GM18519 (cell line): ENCODE measurements around the gene TSPYL1.
"Not testable (repeated sequence)": the region's sequence is repeated elsewhere in the genome, so short reads cannot be mapped to it uniquely, and the experiment has no call there.

Source experiments
- ATAC-seq: cut with Tn5 transposase; IDR thresholded peaks from one replicate; pipeline ENCODE4 v1.9.1; 2021; ENCODE audit warnings: mild to moderate bottlenecking, moderate library complexity; ENCODE audit not compliant: unreplicated experiment, low FRiP score

Gene TSPYL1

GRCh38 chr6:116279232-116280160 lies at the start of gene TSPYL1:
TSS of gene TSPYL1 (minus strand) at chr6:116279930. CDS start at chr6:116279830, 100 bp downstream.
- peak; percentile 86 for ATAC-seq

DNA sequence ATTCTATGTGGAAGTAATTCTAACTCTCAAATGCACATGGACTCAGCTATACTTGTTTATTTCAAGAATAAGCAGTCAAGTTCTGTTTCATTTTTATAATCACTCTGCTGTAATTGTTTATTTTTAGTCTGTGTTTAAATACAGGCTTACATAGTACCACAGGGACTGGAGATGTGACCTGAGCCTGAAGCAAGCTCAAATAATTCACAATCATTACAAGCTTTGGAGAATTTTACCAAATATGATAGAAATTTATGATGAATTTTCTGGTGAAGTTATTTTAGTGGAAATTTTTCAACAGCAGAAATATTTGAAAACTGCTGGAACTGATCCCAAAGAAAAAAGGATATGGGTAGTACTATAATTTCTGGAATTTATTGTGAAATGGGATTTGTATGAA lies 49.4 kb upstream of the TSPYL1 start:
- ATAC-seq: no peak

DNA sequence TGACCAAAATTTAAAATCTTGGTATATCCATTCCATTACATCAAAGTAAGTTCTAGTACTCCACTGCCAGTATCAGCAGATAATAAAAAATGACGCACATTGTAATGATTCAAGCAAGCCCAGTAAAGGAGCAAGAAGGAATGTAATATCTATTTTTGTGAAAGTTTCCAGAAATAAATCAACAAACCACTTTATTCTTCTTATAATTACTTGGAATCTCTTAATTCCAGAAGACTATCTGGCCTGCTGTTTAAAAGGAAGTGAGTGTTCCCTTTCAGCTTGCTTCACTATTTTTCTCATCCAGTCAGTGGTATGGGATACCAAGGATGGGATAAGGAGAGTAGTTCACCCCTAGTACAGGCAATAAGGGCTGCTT lies 48.8 kb upstream of the TSPYL1 start:
- no peak for ATAC-seq

DNA sequence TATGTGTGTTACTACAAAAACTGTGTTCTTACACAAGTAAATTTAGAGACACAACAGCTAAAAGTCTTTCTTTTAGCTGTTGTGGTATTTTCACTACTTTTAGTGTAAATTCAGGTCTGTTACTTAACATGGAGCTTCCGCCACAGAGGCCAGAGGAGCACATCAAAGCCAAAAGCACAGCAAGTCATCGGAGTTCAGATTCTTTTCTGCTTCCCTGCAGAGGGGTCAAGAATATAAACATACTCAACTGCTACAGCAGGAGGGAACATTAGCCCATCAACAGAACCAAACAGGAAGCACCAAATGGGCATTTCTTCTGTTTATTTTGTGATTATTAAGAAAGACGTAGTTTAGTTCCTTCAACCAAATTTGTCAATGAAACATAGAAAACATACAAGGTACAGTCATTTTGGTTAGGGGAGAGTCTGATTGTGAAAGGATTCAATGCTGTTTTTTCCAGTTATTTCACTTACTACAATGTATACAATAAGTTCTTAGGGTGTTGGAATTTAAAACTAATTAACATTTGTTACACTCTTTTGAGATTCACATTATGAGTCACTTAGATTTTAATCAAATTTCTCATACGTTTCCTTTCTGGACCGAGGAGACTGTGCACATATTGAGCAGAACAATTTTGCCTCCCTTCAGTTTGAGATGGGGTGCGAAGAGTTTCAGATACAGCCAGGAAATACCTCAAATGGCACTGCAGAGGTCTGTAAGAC lies 48.2 kb upstream of the TSPYL1 start:
- ATAC-seq: no peak

GRCh38 chr6:116326996-116327395 lies 47.3 kb upstream of the TSPYL1 start:
- no peak for ATAC-seq

GRCh38 chr6:116326181-116326671 lies 46.5 kb upstream of the TSPYL1 start:
- no peak for ATAC-seq

DNA sequence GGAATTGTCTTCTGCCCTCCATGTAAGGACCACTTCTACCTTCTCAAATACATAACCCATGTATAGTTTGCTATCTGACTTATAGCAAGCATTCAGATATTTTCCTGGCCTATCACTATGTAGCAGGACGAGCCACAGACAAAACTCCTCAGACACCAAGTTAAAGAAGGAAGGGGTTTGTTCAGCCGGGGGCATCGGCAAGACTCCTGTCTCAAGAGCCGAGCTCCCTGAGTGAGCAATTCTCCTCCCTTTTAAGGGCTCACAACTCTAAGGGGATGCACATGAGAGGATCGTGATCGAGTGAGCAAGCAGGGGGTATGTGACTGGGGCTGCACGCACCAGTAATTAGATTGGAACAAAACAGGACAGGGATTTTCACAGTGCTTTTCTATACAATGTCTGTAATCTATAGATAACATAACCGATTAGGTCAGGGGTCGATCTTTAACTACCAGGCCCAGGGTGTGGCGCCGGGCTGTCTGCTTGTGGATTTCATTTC lies 46.0 kb upstream of the TSPYL1 start:
- ATAC-seq: not testable (repeated sequence)

DNA sequence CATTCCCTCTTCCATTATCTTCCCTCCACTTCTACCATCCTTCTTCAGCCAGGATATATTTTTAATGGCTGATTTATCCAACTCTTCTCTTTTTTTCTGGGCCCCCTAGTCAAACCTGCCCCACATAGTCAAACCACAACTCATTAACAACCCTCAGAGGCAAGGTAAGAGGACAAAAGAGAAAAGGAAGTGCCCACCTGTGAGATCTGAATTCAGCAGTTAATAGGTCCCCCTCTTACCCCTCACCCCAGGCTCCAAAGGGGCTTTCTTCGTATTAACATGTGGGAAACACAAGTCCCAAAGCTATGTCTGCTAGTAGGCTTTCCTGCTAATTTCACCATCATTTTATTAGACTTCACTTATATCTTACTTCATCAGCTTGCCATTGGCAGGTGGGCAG lies 44.1 kb upstream of the TSPYL1 start:
- ATAC-seq: no peak

DNA sequence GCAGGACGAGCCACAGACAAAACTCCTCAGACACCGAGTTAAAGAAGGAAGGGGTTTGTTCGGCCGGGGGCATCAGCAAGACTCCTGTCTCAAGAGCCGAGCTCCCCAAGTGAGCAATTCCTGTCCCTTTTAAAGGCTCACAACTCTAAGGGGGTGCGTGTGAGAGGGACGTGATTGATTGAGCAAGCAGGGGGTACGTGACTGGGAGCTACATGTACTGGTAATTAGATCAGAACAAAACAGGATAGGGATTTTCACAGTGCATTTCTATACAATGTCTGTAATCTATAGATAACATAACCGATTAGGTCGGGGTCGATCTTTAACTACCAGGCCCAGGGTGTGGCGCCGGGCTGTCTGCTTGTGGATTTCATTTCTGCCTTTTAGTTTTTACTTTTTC lies 42.2 kb upstream of the TSPYL1 start:
- not testable (repeated sequence) for ATAC-seq

GRCh38 chr6:116316772-116317467 lies 37.2 kb upstream of the TSPYL1 start:
- ATAC-seq: no peak

GRCh38 chr6:116314878-116315277 lies 35.1 kb upstream of the TSPYL1 start:
- ATAC-seq: no peak

DNA sequence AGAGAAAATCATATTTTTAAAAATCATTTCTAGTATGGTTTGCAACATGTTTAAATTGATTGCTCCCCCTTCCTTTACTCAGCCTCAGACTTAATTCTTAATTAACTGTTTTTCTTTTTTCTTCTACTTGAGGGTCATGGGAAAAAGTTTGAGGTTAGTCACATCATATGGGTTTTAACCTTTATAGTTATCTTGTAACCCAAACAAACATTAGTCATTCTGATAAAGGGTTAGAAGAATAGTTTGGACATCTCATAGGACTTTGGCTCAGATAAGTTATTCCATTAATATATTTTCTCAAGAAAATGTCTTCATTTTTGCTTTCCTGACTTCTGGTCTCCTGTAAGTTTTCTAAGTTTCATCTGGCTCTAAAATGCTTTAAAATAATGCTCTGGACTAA lies 34.5 kb upstream of the TSPYL1 start:
- no peak for ATAC-seq

- ATAC-seq: no peak
These were observed 33.5 kb upstream of the TSPYL1 start for GRCh38 chr6:116313101-116313776.

GRCh38 chr6:116309657-116310056 lies 29.9 kb upstream of the TSPYL1 start:
- no peak for ATAC-seq

DNA sequence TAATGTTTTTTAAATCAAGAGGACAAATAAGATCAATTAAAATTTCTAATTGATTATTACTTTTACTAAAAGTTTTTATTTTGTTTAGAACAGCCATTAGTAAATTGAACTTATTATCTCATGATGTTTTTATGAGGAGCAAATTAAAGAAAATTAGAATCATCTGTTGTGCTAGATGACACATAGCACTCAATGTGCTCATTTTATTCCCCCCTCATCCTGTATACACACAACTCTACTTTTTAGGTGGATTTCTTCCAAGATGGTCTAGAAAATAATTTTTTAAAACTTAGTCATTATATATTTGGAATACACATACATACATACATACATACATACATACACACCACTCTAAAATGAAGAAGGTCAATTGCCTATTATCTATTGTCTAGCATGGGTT lies 29.3 kb upstream of the TSPYL1 start:
- ATAC-seq: no peak

GRCh38 chr6:116307633-116308032 lies 27.9 kb upstream of the TSPYL1 start:
- ATAC-seq: no peak

GRCh38 chr6:116307001-116307400 lies 27.3 kb upstream of the TSPYL1 start:
- no peak for ATAC-seq

DNA sequence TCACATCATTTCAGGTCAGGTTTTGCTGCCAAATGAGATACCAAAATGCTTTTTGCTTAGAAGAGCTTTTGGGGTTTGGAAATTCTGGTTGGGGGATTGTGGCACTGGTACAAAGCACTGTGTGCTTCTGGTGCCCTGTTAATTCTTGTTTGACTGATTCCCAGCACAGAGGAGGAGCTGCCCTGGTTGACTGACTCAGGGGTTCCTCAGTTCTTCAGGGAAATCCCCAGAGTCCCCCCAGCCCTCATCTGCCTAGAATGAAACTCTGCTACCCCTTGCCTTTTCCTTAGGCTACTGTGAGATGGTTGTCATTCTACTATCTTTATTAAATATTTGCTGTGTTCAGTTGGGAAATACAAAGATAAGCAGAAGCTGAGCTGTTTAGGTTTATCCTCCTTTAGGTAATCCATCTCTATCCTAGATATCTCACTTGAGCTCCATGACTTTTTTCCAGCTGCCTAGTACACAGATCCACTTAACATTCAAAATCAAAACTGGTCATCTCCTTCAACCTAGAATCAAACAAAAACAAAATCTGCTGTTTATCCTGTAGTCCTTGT lies 24.9 kb upstream of the TSPYL1 start:
- no peak for ATAC-seq

GRCh38 chr6:116301104-116301503 lies 21.4 kb upstream of the TSPYL1 start:
- no peak for ATAC-seq

GRCh38 chr6:116300566-116300965 lies 20.8 kb upstream of the TSPYL1 start:
- no peak for ATAC-seq
